Suprapubic skin (tissue), 3 donors: Measurements from ENCODE around the gene VSIR.

Source experiments
- CTCF ChIP-seq, 2 donors: fragments of 200-600 bp in 1 of 2; fragments of 450-650 bp in 1 of 2; sonication (generic) in 1 of 2; IDR thresholded peaks; one replicate each; pipeline ENCODE4 v1.5.1; 2016 to 2019; ENCODE audit warnings: antibody characterized with exemption in 2 of 2, mild to moderate bottlenecking in 1 of 2, moderate library complexity in 1 of 2
- EP300 ChIP-seq: sonication (generic); formaldehyde crosslinking; IDR thresholded peaks from one replicate; pipeline ENCODE4 v1.6.1; 2017; ENCODE audit warnings: antibody characterized with exemption
- POLR2A ChIP-seq, 2 donors: fragments of 450-650 bp; IDR thresholded peaks; one replicate each; pipeline ENCODE4 v1.6.1; 2017; ENCODE audit warnings: antibody characterized with exemption in 2 of 2, mild to moderate bottlenecking in 2 of 2, moderate library complexity in 2 of 2

- TF ChIP-seq CTCF (IDR thresholded peaks at IDR 0.05): no peak
- TF ChIP-seq POLR2A (IDR thresholded peaks at IDR 0.05): no peak
- TF ChIP-seq EP300: no peak
These were observed 26.2 kb downstream of the VSIR start for GRCh38 chr10:71747039-71747531.
